ENCODE measurements around the gene DMAC1.

DMAC1 gene

DNA sequence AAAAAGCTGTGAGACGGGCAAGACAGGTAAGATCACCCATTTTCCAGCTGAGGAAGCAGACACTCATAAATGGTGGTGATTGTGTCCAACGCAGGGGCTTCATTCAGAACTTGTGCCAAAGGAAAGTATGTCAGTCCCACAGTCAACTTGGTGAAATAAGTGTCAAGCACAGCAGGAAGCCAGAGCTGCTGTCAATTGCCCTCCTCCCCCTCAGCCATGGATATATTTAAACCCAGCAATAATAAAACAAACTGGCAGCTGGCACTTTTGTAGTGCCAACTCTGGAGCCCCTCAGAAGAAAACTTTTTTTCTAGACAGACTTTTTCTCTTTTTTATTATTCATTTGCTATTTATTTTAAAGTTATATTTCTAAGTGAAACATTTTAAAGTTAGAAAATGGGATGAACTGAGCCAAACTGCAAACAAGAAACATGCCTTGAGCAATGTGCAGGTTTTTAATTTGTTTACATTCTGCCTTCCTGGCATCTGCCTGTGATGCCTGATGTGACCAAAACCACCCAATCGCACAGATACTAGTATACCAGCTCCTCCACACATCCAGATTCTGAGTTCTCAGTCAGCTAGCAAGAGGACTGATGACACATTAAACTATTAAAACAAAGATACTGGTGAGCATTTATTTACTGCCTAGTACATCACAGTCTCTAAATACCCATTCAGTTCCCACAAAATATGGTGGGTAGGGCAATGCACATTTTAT, 17.0 kb downstream of the DMAC1 start:
- DNase-seq, result no peak

DNA sequence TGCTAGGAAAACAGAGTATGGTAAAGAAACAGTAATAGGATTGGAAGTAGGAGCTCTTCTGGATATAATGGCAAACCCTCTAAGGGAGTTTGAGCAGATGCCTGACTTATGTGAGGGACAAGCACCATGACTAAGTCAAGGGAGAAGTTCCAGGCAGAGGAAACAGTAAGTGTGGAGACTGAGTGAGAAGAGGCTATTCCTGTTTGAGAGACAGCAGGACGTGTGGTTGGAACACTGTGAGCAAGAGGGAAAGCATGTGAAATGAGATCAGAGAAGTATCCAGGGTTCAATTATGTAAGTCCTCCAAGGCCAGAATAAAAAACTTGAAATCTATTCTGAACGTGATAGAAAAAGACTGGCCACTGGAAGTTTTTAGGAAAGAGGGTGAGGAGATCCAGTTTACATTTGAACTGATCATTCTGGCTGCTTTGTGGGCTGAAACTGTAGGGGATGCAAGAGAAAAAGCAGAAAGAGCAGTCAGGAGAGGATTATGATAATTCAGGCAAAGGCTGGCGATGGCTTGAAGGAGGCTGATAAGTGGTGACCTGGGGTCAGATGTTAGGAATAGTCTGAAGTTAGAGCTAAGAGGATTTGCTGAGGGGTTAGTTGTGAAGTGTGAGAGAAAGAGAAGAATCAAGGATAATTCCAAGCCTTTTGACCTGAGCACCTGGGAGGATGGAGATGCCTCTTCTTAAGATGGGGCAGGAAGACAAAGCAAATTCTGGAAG, 19.2 kb downstream of the DMAC1 start:
- no peak for DNase-seq

- DNase-seq, result no peak
Observed at GRCh38 chr9:7778851-7779600, 20.6 kb downstream of the DMAC1 start.

GRCh38 chr9:7777771-7778170, 21.8 kb downstream of the DMAC1 start:
- no peak for DNase-seq

DNA sequence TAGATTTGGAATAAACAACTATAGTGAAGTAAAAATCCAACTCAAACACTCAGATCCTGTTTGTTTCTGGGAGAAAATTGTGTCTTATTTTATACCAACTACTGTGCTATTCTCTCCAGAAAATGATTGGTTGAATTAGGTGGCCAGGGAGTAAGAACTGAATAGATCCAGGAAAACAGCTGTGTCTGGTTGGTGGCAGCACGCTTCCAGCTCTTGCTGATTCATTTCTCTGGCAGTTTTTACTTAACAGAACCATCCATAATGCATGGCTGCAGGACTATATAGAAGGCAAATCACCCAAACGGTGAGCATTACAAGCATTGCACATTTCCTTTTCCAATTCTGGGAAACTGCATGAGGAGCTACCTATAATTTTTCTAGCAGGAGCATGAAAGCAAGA, 29.5 kb downstream of the DMAC1 start:
- no peak for DNase-seq

DNA sequence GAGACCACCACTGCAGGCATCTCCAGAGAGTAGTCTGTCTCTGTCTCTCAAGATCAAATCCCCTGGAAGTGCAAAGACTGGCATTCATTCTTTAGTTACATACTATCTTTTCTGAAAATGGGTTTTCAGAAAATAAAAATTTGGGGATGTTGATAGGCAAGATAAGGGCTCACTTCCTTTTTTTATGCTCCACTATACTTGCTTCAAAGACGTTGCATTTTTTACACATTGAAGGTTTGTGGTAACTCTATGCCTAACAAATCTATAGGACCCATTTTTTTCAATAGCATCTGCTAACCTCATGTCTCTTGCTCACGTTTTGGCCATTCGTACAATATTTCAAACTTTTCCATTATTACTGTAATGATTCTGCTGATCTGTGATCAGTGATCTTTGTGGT, 37.0 kb downstream of the DMAC1 start:
- no peak for DNase-seq

- DNase-seq, result no peak
Observed at GRCh38 chr9:7760014-7760415, 39.6 kb downstream of the DMAC1 start.

DNA sequence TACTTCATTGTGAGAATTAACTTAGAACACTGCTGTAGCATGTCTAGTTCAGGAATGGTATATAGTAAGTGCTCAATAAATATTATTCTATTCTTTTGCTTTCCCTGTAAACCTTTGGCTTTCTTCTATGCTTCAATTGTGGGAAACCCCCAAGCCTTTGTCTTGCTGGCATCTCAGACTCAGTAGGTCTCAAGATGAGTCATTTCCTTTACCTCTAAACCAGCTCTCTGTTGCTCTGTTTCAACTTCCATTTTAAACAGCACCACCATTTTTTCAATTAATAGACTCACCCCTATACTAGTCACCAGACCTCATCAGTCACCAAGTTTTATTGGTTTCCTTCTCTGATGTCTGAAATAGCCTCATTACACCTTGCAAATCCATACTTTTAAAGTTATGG, 43.5 kb downstream of the DMAC1 start:
- DNase-seq, result no peak

- DNase-seq, result no peak
Observed at GRCh38 chr9:7752481-7752880, 47.1 kb downstream of the DMAC1 start.
